ENCODE data around the gene CYP2C19. TPM values are rescaled to one million over a fixed set of nuclear protein-coding genes. Genes with fewer than 3 reads are reported as not detected.
"Not testable (repeated sequence)": the region's sequence is repeated elsewhere in the genome, so short reads cannot be mapped to it uniquely, and the experiment has no call there.

The CYP2C19 gene
- total RNA-seq, 1 donor from 2014 or later, result not detected

GRCh38 chr10:94780844-94781243, 18.4 kb downstream of the CYP2C19 start:
- H3K4me1 ChIP-seq (ENCODE audit: control insufficient read depth in 3 of 3, insufficient read depth in 3 of 3, low read length in 3 of 3), result no peaks in the 10 kb centered on the region
- no peaks in the 10 kb centered on the region for H3K9me3 ChIP-seq (ENCODE audit: control insufficient read depth in 3 of 3, low read length in 3 of 3)
- H3K9ac ChIP-seq (ENCODE audit: low read depth in 1 of 3, low read length in 3 of 3), result no peak overlapping the region
- H3K36me3 ChIP-seq (ENCODE audit: control insufficient read depth in 3 of 3, insufficient read depth in 3 of 3, low read length in 3 of 3), result no peaks in the 10 kb centered on the region
- H3K27ac ChIP-seq (ENCODE audit: low read depth, low read length), result no peak overlapping the region
- no peaks in the 10 kb centered on the region for H3K27me3 ChIP-seq (ENCODE audit: control insufficient read depth in 3 of 3, insufficient read depth in 3 of 3, low read length in 3 of 3)
- no peak overlapping the region for H3K4me3 ChIP-seq (ENCODE audit: low read length in 3 of 3)

GRCh38 chr10:94784256-94784655, 21.8 kb downstream of the CYP2C19 start:
- H3K9me3 ChIP-seq (ENCODE audit: control insufficient read depth in 3 of 3, low read length in 3 of 3), result no peaks in the 10 kb centered on the region
- H3K27me3 ChIP-seq (ENCODE audit: control insufficient read depth in 3 of 3, insufficient read depth in 3 of 3, low read length in 3 of 3), result no peaks in the 10 kb centered on the region
- H3K36me3 ChIP-seq (ENCODE audit: control insufficient read depth in 3 of 3, insufficient read depth in 3 of 3, low read length in 3 of 3), result no peaks in the 10 kb centered on the region
- H3K4me3 ChIP-seq (ENCODE audit: low read length in 3 of 3), result no peak overlapping the region
- H3K27ac ChIP-seq (ENCODE audit: low read depth, low read length), result no peak overlapping the region
- no peaks in the 10 kb centered on the region for H3K4me1 ChIP-seq (ENCODE audit: control insufficient read depth in 3 of 3, insufficient read depth in 3 of 3, low read length in 3 of 3)
- H3K9ac ChIP-seq (ENCODE audit: low read depth in 1 of 3, low read length in 3 of 3), result no peak overlapping the region

GRCh38 chr10:94785211-94785610, 22.7 kb downstream of the CYP2C19 start:
- H3K27me3 ChIP-seq (ENCODE audit: control insufficient read depth in 3 of 3, insufficient read depth in 3 of 3, low read length in 3 of 3), result no peaks in the 10 kb centered on the region
- no peak overlapping the region for H3K27ac ChIP-seq (ENCODE audit: low read depth, low read length)
- no peaks in the 10 kb centered on the region for H3K36me3 ChIP-seq (ENCODE audit: control insufficient read depth in 3 of 3, insufficient read depth in 3 of 3, low read length in 3 of 3)
- H3K9ac ChIP-seq (ENCODE audit: low read depth in 1 of 3, low read length in 3 of 3), result no peak overlapping the region
- H3K4me1 ChIP-seq (ENCODE audit: control insufficient read depth in 3 of 3, insufficient read depth in 3 of 3, low read length in 3 of 3), result no peaks in the 10 kb centered on the region
- no peaks in the 10 kb centered on the region for H3K9me3 ChIP-seq (ENCODE audit: control insufficient read depth in 3 of 3, low read length in 3 of 3)
- H3K4me3 ChIP-seq (ENCODE audit: low read length in 3 of 3), result no peak overlapping the region

- H3K27ac ChIP-seq (ENCODE audit: low read depth, low read length); H3K4me1 ChIP-seq (ENCODE audit: control insufficient read depth in 3 of 3, insufficient read depth in 3 of 3, low read length in 3 of 3); H3K9ac ChIP-seq (ENCODE audit: low read depth in 1 of 3, low read length in 3 of 3); H3K4me3 ChIP-seq (ENCODE audit: low read length in 3 of 3); H3K36me3 ChIP-seq (ENCODE audit: control insufficient read depth in 3 of 3, insufficient read depth in 3 of 3, low read length in 3 of 3); H3K27me3 ChIP-seq (ENCODE audit: control insufficient read depth in 3 of 3, insufficient read depth in 3 of 3, low read length in 3 of 3); H3K9me3 ChIP-seq (ENCODE audit: control insufficient read depth in 3 of 3, low read length in 3 of 3): not testable (repeated sequence)
Observed at GRCh38 chr10:94800551-94800950, 38.1 kb downstream of the CYP2C19 start.

GRCh38 chr10:94803307-94803706, 40.8 kb downstream of the CYP2C19 start:
- Histone ChIP-seq H3K4me3 (ENCODE audit: low read length in 3 of 3) (no peak overlapping the region), H3K27me3 (ENCODE audit: control insufficient read depth in 3 of 3, insufficient read depth in 3 of 3, low read length in 3 of 3) (no peaks in the 10 kb centered on the region), H3K4me1 (ENCODE audit: control insufficient read depth in 3 of 3, insufficient read depth in 3 of 3, low read length in 3 of 3) (no peaks in the 10 kb centered on the region), H3K9me3 (ENCODE audit: control insufficient read depth in 3 of 3, low read length in 3 of 3) (peaks cover 0 to 6% (median 0%) of the 10 kb centered on the region in 3 donors), H3K27ac (ENCODE audit: low read depth, low read length) (no peak overlapping the region), H3K9ac (ENCODE audit: low read depth in 1 of 3, low read length in 3 of 3) (no peak overlapping the region), H3K36me3 (ENCODE audit: control insufficient read depth in 3 of 3, insufficient read depth in 3 of 3, low read length in 3 of 3) (no peaks in the 10 kb centered on the region)

- not testable (repeated sequence) for H3K9ac ChIP-seq (ENCODE audit: low read depth in 1 of 3, low read length in 3 of 3); H3K4me3 ChIP-seq (ENCODE audit: low read length in 3 of 3); H3K4me1 ChIP-seq (ENCODE audit: control insufficient read depth in 3 of 3, insufficient read depth in 3 of 3, low read length in 3 of 3); H3K9me3 ChIP-seq (ENCODE audit: control insufficient read depth in 3 of 3, low read length in 3 of 3); H3K27me3 ChIP-seq (ENCODE audit: control insufficient read depth in 3 of 3, insufficient read depth in 3 of 3, low read length in 3 of 3); H3K27ac ChIP-seq (ENCODE audit: low read depth, low read length); H3K36me3 ChIP-seq (ENCODE audit: control insufficient read depth in 3 of 3, insufficient read depth in 3 of 3, low read length in 3 of 3)
Observed at GRCh38 chr10:94830025-94830424, 67.5 kb downstream of the CYP2C19 start.

GRCh38 chr10:94846204-94846603, 83.7 kb downstream of the CYP2C19 start:
- H3K9me3 ChIP-seq (ENCODE audit: control insufficient read depth in 3 of 3, low read length in 3 of 3), result no peaks in the 10 kb centered on the region
- no peaks in the 10 kb centered on the region for H3K4me1 ChIP-seq (ENCODE audit: control insufficient read depth in 3 of 3, insufficient read depth in 3 of 3, low read length in 3 of 3)
- no peaks in the 10 kb centered on the region for H3K27me3 ChIP-seq (ENCODE audit: control insufficient read depth in 3 of 3, insufficient read depth in 3 of 3, low read length in 3 of 3)
- no peaks in the 10 kb centered on the region for H3K36me3 ChIP-seq (ENCODE audit: control insufficient read depth in 3 of 3, insufficient read depth in 3 of 3, low read length in 3 of 3)
- H3K9ac ChIP-seq (ENCODE audit: low read depth in 1 of 3, low read length in 3 of 3), result no peak overlapping the region
- no peak overlapping the region for H3K4me3 ChIP-seq (ENCODE audit: low read length in 3 of 3)
- H3K27ac ChIP-seq (ENCODE audit: low read depth, low read length), result no peak overlapping the region

- H3K9ac ChIP-seq (ENCODE audit: low read depth in 1 of 3, low read length in 3 of 3), result no peak overlapping the region
- no peaks in the 10 kb centered on the region for H3K4me1 ChIP-seq (ENCODE audit: control insufficient read depth in 3 of 3, insufficient read depth in 3 of 3, low read length in 3 of 3)
- H3K27ac ChIP-seq (ENCODE audit: low read depth, low read length), result no peak overlapping the region
- H3K27me3 ChIP-seq (ENCODE audit: control insufficient read depth in 3 of 3, insufficient read depth in 3 of 3, low read length in 3 of 3), result no peaks in the 10 kb centered on the region
- H3K36me3 ChIP-seq (ENCODE audit: control insufficient read depth in 3 of 3, insufficient read depth in 3 of 3, low read length in 3 of 3), result no peaks in the 10 kb centered on the region
- no peak overlapping the region for H3K4me3 ChIP-seq (ENCODE audit: low read length in 3 of 3)
- H3K9me3 ChIP-seq (ENCODE audit: control insufficient read depth in 3 of 3, low read length in 3 of 3), result no peaks in the 10 kb centered on the region
Observed at GRCh38 chr10:94850766-94851165, 88.3 kb downstream of the CYP2C19 start.

GRCh38 chr10:94851263-94851662, 88.8 kb downstream of the CYP2C19 start:
- H3K27me3 ChIP-seq (ENCODE audit: control insufficient read depth in 3 of 3, insufficient read depth in 3 of 3, low read length in 3 of 3), result no peaks in the 10 kb centered on the region
- H3K4me1 ChIP-seq (ENCODE audit: control insufficient read depth in 3 of 3, insufficient read depth in 3 of 3, low read length in 3 of 3), result no peaks in the 10 kb centered on the region
- no peak overlapping the region for H3K27ac ChIP-seq (ENCODE audit: low read depth, low read length)
- H3K36me3 ChIP-seq (ENCODE audit: control insufficient read depth in 3 of 3, insufficient read depth in 3 of 3, low read length in 3 of 3), result no peaks in the 10 kb centered on the region
- H3K4me3 ChIP-seq (ENCODE audit: low read length in 3 of 3), result no peak overlapping the region
- H3K9ac ChIP-seq (ENCODE audit: low read depth in 1 of 3, low read length in 3 of 3), result no peak overlapping the region
- H3K9me3 ChIP-seq (ENCODE audit: control insufficient read depth in 3 of 3, low read length in 3 of 3), result no peaks in the 10 kb centered on the region

GRCh38 chr10:94852438-94852837, 90.0 kb downstream of the CYP2C19 start:
- no peaks in the 10 kb centered on the region for H3K36me3 ChIP-seq (ENCODE audit: control insufficient read depth in 3 of 3, insufficient read depth in 3 of 3, low read length in 3 of 3)
- H3K4me3 ChIP-seq (ENCODE audit: low read length in 3 of 3), result no peak overlapping the region
- H3K4me1 ChIP-seq (ENCODE audit: control insufficient read depth in 3 of 3, insufficient read depth in 3 of 3, low read length in 3 of 3), result no peaks in the 10 kb centered on the region
- H3K27me3 ChIP-seq (ENCODE audit: control insufficient read depth in 3 of 3, insufficient read depth in 3 of 3, low read length in 3 of 3), result no peaks in the 10 kb centered on the region
- H3K27ac ChIP-seq (ENCODE audit: low read depth, low read length), result no peak overlapping the region
- H3K9ac ChIP-seq (ENCODE audit: low read depth in 1 of 3, low read length in 3 of 3), result no peak overlapping the region
- no peaks in the 10 kb centered on the region for H3K9me3 ChIP-seq (ENCODE audit: control insufficient read depth in 3 of 3, low read length in 3 of 3)

GRCh38 chr10:94853065-94853464, 90.6 kb downstream of the CYP2C19 start:
- H3K27me3 ChIP-seq (ENCODE audit: control insufficient read depth in 3 of 3, insufficient read depth in 3 of 3, low read length in 3 of 3), result no peaks in the 10 kb centered on the region
- H3K36me3 ChIP-seq (ENCODE audit: control insufficient read depth in 3 of 3, insufficient read depth in 3 of 3, low read length in 3 of 3), result no peaks in the 10 kb centered on the region
- no peak overlapping the region for H3K4me3 ChIP-seq (ENCODE audit: low read length in 3 of 3)
- no peak overlapping the region for H3K9ac ChIP-seq (ENCODE audit: low read depth in 1 of 3, low read length in 3 of 3)
- no peaks in the 10 kb centered on the region for H3K4me1 ChIP-seq (ENCODE audit: control insufficient read depth in 3 of 3, insufficient read depth in 3 of 3, low read length in 3 of 3)
- no peaks in the 10 kb centered on the region for H3K9me3 ChIP-seq (ENCODE audit: control insufficient read depth in 3 of 3, low read length in 3 of 3)
- no peak overlapping the region for H3K27ac ChIP-seq (ENCODE audit: low read depth, low read length)
